ENCODE results near the gene DNAJC3.
"Not testable (repeated sequence)": the region's sequence is repeated elsewhere in the genome, so short reads cannot be mapped to it uniquely, and the experiment has no call there.

DNAJC3 gene

DNA sequence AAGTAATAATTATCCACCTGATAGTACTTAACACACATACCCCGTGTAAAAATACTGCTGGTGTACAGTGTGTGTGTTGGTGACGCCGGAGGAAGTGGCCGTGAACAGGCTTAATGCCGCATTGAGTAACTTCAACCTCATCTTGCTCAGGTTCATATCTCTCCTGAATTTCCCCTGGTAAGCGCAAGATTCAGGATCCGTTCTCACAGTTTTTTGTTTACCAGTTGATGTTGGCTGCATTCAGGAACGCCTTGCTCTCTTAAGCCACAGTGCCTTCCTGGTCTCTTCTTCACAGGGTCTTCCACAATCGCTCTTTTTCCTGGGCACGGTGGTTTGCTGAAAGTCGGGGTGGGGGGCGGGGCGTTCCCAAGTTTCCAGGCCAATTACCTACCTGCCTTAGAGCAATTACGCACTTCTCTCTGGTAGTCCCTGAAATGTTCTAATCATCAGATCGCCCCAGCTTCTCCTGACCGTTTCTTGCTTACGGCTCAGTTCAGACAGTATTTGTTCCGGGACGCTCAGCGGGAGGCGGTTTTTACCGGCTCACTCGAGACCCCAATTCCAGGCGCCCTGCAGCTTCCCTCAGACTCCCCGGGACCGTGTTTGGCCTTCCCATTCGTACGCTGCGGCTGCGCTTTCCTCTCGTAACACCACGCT, 706 bp upstream of the DNAJC3 start:
- DNase-seq, result peak; percentile 37

DNA sequence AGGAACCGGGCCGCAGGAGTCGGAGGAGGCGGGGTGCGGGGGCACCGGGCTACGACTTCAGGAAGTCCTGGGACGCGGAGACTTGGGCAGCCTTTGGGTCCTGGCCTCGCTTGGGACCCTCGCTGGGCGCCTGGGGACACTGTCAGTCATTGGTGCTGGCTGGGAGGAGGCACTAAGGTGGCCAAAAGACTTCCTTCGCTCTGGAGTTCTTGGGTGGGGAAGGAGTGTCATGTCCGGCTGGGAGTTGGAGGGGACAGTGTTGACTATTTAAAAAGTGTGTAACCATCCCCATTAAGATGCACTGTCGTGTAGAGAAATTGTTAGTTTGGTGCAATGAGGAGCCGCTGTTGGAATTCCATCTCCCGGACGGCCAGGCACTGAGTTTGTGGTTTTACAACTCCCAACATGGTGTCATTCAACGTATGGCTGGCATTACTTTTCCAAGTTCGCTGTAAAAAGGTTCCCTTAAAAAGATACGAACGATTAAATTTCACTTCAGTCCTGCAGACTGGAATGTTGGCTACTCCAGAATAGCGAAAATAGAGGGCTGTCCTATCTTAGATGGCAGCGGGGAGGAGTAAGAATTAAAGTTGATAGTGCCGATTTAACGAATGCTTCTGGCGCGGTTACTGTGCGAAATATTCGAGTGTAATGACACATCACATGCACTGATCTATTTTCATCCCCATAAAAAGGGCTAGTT, 776 bp downstream of the DNAJC3 start:
- DNase-seq, result no peak

GRCh38 chr13:95678967-95679366, 2.0 kb downstream of the DNAJC3 start:
- DNase-seq, result no peak

DNA sequence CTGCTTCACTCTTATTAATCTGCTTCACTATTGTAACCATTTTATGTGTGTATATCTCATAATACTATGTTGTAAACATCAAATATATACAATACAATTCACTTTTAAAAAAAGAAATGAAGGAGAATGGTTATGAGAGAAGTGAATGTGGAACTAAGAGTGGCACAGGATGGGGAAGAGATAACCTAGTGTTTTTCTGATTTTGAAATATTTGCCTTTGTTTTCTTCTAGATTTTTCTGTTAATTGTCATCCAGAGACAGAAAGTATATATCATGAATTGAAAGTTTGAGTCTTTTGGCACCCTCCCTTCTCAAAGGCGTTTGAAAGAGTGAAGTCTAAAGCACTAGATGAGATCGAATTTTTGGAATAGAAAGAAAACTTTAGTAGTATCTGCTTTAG, 2.8 kb downstream of the DNAJC3 start:
- DNase-seq, result no peak

GRCh38 chr13:95684418-95684817, 7.5 kb downstream of the DNAJC3 start:
- no peak for DNase-seq

DNA sequence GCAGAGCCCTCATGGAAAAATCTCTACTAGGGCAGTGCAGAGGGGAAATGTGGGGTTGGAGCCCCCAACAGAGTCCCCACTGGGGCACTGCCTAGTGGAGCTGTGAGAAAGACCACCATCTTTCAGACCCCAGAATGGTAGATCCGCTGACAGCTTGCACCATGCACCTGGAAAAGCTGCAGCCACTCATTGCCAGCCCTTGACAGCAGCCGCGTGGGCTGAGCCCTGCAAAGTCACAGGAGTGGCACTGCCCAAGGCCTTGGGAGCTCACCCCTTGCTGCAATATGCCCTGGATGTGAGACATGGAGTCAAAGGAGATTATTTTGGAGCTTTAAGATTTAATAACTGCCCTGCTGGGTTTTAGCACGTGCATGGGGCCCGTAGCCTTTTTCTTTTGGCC, 8.0 kb downstream of the DNAJC3 start:
- not testable (repeated sequence) for DNase-seq

GRCh38 chr13:95689582-95689926, 12.6 kb downstream of the DNAJC3 start:
- DNase-seq, result no peak

DNA sequence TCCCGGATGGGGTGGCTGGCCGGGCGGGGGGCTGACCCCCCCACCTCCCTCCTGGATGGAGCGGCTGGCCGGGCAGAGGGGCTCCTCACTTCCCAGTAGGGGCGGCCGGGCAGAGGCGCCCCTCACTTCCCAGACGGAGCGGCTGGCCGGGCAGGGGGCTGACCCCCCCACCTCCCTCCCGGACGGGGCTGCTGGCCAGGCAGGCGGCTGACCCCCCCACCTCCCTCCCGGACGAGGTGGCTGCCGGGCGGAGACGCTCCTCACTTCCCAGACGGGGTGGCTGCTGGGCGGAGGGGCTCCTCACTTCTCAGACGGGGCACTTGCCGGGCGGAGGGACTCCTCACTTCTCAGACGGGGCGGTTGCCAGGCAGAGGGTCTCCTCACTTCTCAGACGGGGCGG, 14.0 kb downstream of the DNAJC3 start:
- not testable (repeated sequence) for DNase-seq

- DNase-seq, result no peak
These were observed 20.2 kb downstream of the DNAJC3 start for GRCh38 chr13:95697052-95697680.

- no peak for DNase-seq
These were observed 21.3 kb downstream of the DNAJC3 start for GRCh38 chr13:95698047-95698749.

GRCh38 chr13:95703576-95703975, 26.6 kb downstream of the DNAJC3 start:
- no peak for DNase-seq

DNA sequence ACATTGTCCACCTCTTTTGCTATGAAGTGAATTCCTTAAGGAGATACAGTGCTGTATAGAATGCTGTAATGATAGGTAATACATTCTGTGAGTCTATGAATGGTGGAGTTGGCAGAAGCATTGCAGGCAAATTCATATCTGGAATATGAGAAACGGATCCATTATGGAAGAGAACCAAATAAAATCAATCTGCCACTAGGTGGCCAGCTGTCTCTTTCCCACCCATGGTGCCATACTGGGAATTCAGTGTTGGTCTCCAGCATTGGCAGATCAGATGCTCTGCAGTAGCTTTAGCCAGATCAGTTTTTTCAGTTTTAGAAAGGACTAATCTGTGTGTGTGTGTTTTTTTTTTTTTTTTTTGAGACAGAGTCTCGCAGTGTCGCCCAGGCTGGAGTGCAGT, 27.6 kb downstream of the DNAJC3 start:
- no peak for DNase-seq

DNA sequence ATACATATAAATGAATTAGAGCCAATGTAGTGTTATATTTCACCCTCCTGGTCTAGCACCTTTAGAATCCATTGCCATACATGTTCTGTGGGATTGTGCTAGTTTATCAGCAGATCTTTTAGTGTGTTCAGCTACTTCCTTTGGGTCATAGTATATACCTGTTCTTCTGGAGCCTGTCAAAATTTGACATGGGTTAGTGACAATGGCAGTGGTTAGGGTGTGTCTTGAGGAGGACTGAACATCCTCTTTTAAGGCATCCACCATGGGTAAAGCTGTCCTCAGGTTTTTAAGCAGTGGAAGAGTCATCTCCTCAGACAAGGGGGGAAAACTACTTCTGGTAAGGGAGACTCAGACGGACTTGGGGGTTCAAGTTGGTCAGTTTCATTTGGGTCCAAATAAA, 29.4 kb downstream of the DNAJC3 start:
- no peak for DNase-seq

GRCh38 chr13:95707035-95707434, 30.1 kb downstream of the DNAJC3 start:
- no peak for DNase-seq

DNA sequence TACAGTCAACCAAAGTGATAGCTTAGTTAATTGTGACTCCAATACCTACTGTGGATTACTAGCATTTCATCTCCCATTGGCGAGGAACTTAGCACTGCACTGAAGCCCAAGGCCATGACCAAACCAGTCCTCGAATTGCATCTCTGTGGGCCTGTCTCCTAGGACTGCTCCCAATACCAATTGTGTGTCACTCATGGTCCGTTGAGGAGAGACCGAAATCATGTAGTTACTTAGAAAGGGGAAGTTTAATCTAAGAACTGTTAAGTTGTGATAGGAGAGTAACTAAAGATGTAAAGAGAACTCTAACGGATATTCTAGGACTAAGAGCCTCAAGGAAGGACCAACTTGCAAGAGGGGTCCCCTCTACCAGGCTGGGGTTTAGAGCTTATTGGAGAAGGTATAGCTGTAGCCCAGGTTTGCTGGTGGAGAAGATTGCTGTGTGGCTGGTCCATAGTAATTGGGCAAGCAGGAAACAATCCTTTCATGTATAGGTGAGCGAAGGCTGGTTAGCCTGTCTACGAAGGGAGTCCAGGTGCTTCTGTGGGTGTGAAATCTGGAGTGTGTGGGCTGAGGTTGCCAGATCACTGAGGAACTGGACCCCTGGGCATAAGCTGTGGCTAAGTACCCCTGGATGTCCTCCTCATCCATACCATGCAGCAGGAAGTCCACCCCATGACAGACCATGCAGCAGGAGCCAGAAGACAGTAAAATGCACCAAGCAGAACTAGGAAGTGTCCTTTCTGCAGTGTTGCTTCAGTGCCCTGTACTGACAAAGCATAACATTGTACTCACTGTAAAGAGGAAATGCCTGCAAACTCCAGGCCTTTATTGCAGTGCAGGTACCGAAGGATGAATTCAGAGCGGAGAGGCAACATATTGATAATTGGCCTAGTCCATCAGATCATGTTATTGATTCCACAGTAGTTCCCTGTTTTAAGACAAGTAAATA, 30.8 kb downstream of the DNAJC3 start:
- peak; percentile 7 for DNase-seq

- no peak for DNase-seq
These were observed 31.4 kb downstream of the DNAJC3 start for GRCh38 chr13:95708391-95708774.

DNA sequence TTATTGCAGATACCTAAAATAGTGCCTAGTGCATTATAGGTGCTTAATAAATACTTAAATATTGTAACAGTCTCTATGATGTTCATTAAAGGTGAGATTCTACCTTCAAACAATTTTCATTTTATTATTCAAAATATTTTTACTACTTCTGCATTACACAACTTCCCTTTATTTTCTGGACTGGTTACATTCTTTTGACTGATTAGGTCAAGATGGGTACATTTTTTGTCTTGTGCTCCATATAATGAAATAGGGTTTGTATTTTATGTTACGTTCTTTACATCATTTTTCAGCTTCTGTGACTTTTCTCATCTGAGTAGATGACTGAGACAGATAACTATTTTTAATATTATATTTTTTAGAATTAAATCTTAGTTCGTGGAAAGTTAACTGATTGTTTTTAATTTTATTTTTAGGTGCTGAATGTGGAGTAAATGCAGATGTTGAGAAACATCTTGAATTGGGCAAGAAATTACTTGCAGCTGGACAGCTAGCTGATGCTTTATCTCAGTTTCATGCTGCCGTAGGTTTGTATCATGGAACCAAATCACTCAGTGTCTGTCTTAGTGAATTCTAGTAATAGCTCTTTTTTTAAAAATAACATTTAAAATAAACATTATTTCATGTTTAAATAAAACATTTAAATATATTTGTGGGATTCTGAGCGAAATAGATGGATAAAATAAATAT, 32.0 kb downstream of the DNAJC3 start:
- no peak for DNase-seq

- DNase-seq, result no peak
These were observed 33.4 kb downstream of the DNAJC3 start for GRCh38 chr13:95710313-95710712.

DNA sequence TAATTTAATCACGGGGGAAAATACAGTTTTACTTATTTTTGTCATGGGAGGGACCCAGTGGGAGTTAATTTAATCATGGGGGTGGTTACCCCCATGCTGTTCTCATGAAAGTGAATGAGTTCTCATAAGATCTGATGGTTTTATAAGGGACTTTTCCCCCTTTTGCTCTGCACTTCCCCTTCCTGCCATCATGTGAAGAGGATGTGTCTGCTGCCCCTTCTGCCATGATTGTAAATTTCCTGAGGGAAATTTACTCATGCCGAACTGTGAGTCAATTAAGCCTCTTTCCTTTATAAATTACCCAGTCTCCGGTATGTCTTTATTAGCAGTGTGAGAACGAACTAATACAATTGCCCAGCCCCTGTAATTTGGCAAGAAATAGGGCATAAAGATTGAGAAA, 35.9 kb downstream of the DNAJC3 start:
- DNase-seq, result not testable (repeated sequence)

DNA sequence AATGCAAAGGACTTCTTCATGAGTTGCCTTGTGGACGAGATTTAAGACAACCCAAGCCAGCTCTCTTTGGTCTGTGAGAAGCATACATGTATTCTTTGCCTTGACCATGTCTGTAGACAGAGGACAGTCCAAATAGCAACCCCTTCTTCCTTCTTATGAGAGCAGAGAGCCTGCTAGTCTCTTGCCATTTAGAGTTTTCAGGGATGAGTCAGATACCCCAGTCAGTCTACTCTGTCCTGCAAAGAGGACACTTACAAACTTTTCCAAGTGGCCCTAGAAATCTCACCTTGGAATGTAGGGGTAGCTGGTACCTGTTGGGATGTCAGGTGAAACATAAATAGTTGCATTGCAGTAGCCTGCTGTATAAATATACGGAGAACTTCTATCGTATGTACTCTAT, 36.7 kb downstream of the DNAJC3 start:
- DNase-seq, result no peak

DNA sequence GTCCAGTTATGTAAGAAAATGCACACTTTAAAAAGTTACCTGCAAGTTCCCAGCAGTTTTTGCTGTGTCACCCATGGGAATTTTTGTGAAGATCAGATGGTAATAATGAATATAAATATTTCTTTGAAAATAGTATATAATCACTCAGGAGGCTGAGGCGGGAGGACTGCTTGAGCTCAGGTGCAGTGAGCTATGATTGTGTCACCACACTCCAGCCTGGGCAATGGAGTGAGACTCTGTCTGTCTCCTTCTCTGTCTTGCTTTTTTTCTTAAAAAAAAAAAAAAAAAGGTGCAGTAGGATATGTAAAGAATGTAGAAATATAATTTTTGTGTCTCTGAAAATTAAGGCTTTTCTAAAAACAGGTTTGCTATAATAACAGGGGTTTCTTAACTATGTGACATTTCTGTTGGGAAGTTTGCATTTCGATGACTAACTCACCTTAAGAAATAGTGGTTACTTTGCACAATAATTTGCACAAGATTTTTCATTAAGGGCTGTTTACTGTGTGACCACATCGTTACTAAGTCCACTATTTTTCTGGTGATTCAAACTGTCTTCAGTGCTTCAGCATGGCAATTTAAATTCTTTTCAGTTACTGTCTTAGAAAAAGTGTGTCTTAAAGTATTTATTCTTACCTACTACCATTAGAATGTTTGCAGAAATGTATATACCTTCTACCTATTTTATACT, 37.3 kb downstream of the DNAJC3 start:
- peak; percentile 58 for DNase-seq

All from SIG-M5 (cell line).